GM10248 (cell line): Measurements from ENCODE around the gene WDTC1.

Experiments
- CTCF ChIA-PET: fragments of 300-600 bp; sonication (Branson Sonifier 250); formaldehyde crosslinking; extraction: SDS; loops from one replicate; lab custom pipeline; 2021; ENCODE audit warnings: antibody characterized with exemption; lab: Yijun Ruan, JAX
- POLR2A ChIA-PET: fragments of 350-650 bp; sonication (Branson Sonifier 250); formaldehyde crosslinking; extraction: SDS; loops from one replicate; lab custom pipeline; 2020; ENCODE audit warnings: antibody characterized with exemption; lab: Yijun Ruan, JAX
- DNase-seq: peaks from one replicate; pipeline ENCODE4 v3.0.0; 2012; ENCODE audit errors: extremely low spot score
- CTCF ChIP-seq: IDR thresholded peaks from 2 replicates; pipeline ENCODE4 v1.5.1; 2012; ENCODE audit warnings: mild to moderate bottlenecking, low read depth; ENCODE audit errors: extremely low read depth, missing control alignments, control extremely low read depth

WDTC1 gene

GRCh38 chr1:27349784-27350662 lies 115.6 kb downstream of the WDTC1 start:
- DNase-seq = peak; percentile 55
- POLR2A ChIA-PET = no interaction called here
- CTCF ChIA-PET = interaction anchor here (0.6 to 2.3 kb wide), 4 partner anchors 8 to 22 kb away, joined by 3 to 17 read pairs (median 4); no protein-coding TSS in a partner anchor
- TF ChIP-seq CTCF = no peak

GRCh38 chr1:27350663-27351540 lies 116.5 kb downstream of the WDTC1 start:
- CTCF ChIA-PET = interaction anchor here (0.6 to 1.4 kb wide), 4 partner anchors 11 to 23 kb away, joined by 3 to 4 read pairs (median 4); no protein-coding TSS in a partner anchor
- no peak for TF ChIP-seq CTCF
- POLR2A ChIA-PET = no interaction called here
- no peak for DNase-seq

GRCh38 chr1:27351541-27352107 lies 117.2 kb downstream of the WDTC1 start:
- ChIA-PET POLR2A (no interaction called here), CTCF (interaction anchor here (1.4 kb wide), 2 partner anchors 12 to 18 kb away, joined by 4 read pairs; no protein-coding TSS in a partner anchor)

GRCh38 chr1:27353166-27353565 lies 118.7 kb downstream of the WDTC1 start:
- POLR2A ChIA-PET = no interaction called here
- no peak for DNase-seq
- CTCF ChIA-PET = interaction anchor here (0.7 to 9.1 kb wide), 10 partner anchors 10 to 69 kb away, joined by 3 to 112 read pairs (median 4); partner anchors contain the start of genes GPR3, MAP3K6 and SYTL1
- no peak for TF ChIP-seq CTCF

More at GRCh38 chr1:27351541-27352107, 117.2 kb downstream of the WDTC1 start:
- no peak for DNase-seq
- no peak for TF ChIP-seq CTCF

GRCh38 chr1:27353629-27354028 lies 119.2 kb downstream of the WDTC1 start:
- CTCF ChIA-PET = interaction anchor here (0.7 to 9.1 kb wide), 9 partner anchors 10 to 56 kb away, joined by 3 to 112 read pairs (median 6); partner anchors contain the start of genes GPR3, MAP3K6 and SYTL1
- POLR2A ChIA-PET = no interaction called here
- TF ChIP-seq CTCF = no peak
- no peak for DNase-seq

GRCh38 chr1:27355683-27356082 lies 121.3 kb downstream of the WDTC1 start:
- no peak for TF ChIP-seq CTCF
- no peak for DNase-seq
- ChIA-PET CTCF (interaction anchor here (0.6 to 9.1 kb wide), 12 partner anchors 13 to 312 kb away, joined by 3 to 112 read pairs (median 20); partner anchors contain the start of genes CD164L2, GPR3, MAP3K6 and SYTL1), POLR2A (no interaction called here)
